Activated gamma-delta T cell treated with Interleukin-2 at 50 U/mL for 16 hours (primary cell): ENCODE data around the gene KCTD15.

Experiments used
- DNase-seq: peaks from one replicate; pipeline ENCODE4 v3.0.0-alpha.2; 2020

Gene KCTD15, protein sequence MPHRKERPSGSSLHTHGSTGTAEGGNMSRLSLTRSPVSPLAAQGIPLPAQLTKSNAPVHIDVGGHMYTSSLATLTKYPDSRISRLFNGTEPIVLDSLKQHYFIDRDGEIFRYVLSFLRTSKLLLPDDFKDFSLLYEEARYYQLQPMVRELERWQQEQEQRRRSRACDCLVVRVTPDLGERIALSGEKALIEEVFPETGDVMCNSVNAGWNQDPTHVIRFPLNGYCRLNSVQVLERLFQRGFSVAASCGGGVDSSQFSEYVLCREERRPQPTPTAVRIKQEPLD

DNA sequence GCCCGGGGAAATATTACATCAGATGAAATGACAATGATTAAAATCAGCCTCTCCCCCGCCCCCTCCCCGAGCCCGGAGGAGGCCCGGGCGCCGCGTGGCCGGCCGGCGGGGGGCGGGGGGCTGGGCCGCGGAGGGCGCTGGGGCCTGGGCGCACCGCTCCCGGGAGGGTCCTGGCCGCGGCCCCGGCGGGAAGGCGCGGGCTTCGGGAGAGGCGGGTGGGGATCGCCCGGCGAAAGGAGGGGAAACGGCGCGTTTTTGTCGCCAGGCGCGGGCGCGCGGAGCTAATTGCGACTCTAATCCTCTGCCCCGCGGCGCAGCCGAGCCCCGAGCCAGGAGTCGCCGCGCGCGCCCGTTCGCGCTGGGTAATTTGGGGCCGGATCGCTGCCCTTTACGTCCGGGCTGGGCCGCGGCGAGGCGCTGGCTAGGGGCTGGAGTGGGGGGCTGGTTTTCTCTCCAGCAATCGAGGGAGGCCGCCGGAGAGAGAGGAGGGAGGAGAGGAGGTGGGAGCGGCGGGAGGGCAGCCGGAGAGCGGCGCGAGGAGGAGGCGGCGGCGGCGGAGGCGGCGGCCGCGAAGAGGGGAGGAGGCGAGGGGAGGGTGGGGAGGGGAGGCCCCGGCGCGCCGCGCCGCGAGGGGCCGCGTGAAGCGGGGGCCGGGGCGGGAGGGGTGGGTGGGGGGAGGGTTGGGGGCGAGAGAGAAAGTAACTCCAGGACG, at the start of gene KCTD15:
Gene KCTD15, plus strand, starts transcription at position 707 of the 712 bp plus-strand sequence. CDS start 3,585 bp downstream, outside the sequence.
- no peak for DNase-seq

DNA sequence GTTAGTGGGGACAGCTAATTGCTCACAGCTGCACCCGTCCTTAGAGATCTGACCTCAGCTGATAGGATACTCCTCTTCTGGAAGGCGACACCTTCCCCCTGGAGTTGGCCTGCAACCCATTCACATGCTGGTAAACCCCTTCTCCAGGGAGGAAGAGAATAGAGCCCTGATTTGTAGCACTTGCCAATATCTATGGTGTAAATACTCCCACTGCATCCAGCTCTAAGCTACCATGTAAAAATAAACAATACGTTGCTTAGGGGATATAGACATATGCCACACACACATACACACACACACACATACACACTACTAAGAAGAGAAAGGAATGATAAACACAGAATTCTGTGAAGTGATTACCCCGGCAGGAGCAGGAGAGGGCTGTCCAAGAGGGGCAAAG, 49.4 kb upstream of the KCTD15 start:
- DNase-seq, result no peak

DNA sequence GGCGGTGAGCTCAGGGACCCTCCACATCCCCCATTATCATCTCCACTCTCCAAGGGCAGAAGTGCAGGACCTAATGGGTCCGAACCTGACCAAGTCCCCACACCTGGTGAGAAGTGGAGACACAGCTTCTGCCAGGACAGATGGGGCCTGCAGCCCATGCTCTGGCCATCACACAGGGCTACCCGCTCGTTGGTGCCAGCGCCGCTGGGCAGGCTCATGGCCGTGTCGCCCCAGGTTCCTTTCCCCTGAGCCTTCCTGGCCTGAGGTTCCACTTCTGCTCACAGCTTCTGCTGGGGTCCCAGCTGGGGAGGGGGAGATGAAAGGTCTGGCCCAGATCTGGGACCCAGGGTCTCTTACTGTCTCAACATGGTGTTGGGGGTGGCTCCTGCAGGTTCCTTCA, 48.4 kb upstream of the KCTD15 start:
- DNase-seq, result no peak

DNA sequence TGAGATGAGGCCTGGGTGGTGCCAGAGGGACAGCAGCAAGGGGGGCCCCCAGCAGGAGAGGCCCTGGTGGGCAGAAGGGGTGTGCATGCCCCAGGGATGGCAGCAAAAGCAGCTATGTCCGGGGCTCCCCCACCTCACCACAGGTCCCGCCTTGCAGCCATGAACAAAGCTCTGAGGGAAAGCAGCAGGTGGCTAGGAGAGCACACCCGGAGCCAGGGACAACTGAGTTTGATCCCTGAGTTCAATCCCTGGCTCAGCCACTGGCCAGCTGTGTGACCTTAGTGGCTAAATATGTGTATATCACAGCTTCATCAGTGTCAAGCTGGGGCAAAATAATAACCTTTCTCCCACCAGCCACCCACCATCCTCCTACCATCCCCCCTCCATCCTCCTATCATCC, 47.7 kb upstream of the KCTD15 start:
- DNase-seq, result no peak

DNA sequence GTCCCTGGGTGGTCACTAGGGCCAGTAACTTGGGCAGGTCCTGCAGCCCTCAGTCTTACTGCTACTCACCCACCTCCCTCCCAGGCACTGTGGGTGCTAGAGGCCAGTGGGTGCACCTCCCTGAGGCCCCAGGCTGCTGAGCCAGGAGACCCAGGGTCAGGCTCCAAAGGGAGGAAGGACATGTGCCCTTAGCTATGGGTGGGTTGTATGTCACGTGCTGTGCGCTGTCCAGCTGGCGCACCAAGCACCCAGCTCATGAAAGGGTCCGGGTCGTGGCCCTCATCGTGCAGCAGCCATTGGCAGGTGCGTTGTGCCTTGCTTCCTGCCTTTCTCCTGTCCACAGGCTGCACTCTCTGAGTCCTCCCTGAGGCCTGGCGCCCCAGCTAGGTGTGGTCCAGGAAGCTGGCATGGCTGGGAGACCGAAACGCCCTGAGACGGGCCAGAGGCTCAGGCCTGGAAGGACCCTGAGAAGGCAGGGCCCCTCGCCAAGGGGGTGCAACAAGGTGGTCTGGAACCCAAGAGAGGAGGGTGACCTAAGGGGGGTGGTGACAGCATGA, 47.0 kb upstream of the KCTD15 start:
- DNase-seq, result no peak

DNA sequence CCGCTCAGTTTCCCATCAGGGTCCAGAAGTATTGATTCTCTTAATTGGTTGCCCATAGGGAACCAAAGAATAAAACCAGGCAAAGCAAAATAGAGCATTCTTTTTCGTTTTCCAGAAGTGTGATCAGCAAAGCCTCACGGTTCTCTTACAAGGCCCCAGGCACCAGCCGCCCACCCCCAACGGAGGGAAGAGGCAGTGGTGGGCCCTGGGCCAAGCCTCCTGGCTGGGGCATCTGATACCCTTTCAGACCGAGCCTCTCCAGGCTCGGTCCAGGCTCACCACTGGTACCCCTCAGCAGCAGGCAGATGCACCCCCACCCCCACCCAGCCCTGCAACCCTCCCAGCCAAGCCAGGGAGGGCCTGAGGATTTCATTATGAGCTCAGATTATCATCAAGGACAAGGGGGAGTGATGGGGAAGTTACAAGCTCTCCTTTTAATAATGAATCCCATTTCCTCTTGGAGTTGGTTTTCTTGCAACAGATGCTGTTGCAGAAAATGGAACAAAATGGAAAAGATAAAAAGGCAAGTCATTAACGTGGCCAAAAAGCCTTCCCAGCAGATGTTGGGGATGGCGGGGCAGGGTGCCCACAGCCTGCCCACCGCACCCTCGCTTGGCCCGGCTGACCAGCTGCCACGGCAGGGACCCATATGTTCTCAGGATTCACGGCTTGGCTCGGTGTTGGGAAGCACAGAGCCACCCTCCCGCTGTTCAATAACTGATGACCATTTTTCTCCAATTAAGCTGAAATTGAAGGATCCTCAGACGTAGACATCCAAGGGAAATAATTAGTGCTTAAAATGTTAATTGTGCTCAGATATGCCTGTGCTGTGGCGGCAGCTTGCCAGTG, 45.9 kb upstream of the KCTD15 start:
- DNase-seq, result no peak

DNA sequence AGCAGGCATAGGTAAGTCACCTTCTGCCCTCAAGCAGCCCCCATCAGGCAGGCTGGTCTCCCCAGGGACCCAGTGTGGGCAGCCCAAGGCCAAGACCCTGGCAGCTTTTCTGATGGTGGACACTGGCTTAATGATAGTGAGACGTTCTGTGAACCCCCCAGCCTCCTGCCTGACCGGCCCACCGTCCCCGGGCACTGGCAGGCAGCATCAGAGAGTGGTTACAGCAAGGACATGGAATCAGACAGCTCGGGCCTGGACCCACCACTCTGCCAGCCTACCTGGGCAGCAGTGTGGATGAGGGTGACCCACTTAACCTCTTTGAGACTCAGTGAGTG, 45.3 kb upstream of the KCTD15 start:
- no peak for DNase-seq

DNA sequence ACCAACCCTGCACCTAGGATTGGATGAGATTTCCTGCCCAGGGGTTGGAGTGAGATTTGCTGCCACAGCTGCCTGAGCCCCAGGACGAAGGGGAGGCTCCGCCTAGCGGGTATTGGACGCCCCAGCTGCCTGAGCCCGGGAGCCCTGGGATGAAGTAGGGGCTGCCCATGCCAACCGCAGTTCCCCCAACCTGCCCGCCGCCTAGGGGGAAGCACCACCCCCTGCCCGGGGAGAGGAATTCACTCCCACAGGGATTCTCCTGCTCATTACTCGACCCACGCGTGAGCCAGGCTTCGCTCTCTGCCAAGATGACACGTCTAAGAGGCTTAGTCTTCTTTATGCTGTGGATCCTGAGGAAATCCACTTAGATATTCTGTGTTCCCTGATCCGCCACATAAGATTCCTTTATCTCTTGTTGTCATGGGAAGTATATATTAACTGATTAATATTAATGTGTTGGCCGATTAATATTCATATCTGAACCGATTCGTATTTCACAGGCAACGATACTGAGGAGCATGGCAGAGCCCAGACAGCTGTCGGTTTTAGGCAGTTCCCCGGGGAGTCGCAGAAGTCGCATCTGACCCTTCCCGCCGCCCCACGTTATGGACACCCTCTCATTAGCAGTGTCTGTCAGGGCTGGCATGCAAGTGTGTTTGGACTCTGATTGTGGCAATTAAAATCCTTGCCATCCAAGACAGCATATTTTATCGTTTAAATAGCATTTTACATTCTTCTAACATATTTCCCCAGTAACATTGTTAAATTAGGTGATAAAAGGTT, 44.5 kb upstream of the KCTD15 start:
- no peak for DNase-seq

DNA sequence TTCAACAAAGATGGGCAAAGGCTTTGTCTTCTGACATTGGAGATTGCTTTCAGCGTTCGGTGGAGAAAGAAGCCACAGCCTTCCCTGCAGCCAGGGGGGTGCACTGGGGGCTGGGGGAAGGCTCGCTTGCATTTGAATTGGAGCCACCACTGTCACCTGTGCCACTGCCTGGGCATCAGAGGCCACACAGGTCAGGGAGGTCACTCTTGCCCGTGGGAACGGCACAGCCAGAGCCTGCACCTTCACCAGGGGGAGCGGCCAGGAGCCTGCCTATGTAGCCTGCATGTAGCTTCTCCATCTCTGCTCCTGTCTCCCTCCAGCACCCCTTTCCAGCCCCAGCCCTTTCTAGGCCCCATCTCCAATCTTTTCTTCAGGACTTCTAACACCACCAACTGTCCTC, 43.7 kb upstream of the KCTD15 start:
- no peak for DNase-seq

DNA sequence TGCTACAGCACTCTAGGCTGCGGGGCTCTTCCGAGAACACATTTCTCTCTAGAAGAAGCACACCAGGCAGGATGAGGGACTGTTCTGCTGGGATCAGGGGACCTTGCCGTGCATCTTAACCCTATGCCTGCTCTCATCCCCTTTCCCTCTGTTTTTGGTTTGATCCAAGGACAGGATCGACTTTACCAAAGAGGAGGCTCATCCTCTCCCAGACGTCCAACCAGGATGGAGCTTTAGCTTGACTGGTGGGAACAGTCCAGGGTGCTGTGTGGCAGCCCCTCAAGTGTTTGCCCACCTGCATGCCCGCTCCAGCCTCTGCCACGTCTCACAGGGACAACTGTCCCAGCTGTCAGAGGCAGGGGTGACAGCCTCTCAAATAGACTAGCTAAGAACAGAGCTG, 42.3 kb upstream of the KCTD15 start:
- no peak for DNase-seq

DNA sequence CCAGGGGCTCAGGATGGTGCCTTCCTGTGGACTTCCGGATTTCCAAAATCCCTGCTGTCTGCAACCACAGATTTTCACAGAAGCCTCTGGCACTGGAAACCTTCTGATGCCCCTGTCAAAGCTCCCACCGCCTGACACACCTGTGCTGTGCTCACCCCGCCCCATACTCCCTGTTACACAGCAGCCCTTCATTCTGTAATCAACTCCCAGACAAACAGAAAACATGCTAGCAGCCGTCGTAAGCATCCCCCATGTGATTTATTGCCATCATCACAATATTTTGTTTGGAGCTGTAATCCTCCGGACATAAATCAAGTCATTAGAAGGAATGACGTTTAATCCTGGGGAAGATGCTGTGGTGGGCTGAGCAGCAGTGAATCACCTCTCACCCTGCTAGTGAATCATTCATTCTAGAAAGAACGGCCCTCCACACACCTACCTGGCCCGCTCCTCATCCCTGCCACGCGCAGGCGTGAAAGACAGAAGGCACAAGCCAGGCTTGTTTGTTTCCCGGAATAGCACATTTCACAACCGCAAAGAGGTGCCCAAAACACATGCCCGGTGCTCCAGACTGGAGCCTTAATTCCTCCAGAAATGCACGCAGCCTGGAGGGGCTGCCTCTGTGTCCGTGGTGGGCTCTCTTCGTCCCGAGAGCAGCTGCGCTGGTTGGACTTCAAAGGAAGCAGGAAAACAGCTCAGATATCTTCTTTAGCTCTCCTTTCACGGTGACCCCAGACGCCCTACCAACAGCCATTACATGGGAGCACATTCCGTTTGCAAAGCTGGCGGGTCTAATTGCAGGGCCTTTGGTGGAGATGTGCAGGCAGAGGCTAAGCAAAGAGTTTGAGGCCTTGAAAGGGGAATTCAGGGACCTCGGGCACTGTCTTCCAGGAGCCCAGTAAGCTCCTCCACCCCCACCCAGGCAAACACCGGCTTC, 41.3 kb upstream of the KCTD15 start:
- no peak for DNase-seq

DNA sequence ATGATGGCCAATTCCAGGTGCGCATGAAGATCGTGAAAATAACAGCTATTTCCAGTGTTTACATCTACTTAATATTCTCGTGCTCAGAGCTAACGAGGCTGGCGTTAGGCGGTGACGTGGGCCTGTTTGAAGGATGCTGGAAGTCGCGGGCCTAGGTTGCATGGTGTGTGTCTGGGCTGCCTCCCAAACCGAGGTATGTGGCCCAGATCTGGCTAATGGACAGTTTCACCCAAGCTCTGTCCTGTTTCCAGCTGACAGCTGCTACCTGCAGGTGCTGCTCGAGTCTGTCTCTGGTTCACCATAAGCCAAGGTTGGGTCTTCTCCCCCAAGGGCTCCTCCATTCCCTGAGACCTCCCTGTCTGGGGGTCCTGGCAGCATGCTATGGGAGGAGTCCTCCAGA, 40.5 kb upstream of the KCTD15 start:
- no peak for DNase-seq

DNA sequence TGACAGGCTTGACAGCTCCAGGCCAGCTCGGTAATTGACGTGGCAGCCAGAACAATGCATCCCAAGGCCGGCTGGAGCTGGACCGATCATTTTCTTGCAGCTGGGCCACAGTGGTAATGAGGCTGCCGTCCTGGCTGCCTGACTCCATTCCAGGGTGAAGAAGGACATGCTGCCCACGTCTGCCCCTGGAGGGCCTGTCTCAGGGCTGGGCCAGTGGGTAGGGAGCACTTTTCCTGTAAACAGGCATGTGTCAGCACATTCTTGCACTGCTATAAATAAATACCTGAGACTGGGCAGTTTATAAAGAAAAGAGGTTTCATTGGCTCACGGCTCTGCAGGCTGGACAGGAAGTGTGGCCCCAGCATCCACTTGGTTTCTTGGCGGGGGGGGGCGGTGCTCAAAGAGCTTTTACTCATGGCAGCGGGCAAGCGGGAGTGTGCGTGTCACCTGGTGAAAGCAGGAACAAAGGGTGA, 38.1 kb upstream of the KCTD15 start:
- DNase-seq, result no peak

DNA sequence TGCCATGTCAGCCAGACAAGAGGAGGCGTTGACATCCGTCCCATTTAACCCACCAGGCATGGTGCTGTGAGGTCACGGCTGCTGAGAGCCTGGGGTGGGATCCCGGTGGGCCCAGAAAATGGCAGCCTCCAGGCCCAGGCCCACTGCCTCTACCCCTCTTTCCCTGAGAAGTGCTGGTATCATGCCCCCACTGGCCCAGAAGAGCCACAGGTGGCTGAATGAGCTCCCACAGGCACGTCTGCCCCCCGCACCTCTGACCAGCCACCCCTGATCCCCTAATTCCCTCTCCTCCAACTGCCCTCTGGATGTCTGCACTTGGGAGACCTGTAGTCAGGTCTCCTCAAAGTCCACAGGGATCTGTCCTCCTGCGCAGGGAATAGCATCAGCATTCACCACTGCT, 37.3 kb upstream of the KCTD15 start:
- DNase-seq, result no peak

DNA sequence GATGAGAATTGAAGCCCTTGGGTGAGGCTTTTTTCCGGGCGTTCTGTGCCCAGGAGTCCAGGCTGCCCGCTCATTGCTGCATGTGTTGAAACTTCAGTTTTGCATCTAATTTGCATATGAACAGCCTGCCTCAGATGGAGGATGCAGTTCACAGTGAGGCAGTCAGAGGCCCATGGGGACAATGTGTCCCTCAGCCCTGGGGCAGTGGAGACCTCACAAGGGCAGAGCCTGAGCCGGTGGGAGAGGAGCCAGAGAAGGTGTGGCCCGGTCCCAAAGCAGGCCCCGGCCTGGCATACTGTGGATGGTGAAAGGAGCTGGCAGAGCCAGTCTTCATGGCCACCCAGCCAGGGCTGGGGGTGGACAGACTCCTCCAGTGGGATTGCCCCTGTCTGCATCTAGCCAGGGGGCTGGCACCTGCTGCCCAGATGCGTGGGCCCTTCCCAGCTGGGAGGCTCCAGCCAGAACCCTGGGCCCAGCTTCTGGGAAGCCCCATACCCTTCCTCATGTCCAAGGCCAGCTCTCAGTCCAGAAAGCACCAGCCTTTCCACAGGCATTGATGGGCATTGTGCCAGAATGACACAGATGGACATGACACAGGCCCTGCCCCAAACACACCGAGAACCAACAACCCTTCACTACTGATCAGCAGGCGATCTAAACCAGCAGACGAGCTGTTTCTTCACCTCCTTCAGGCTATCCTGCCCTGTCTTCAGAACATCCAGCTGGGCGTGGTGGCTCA, 32.9 kb upstream of the KCTD15 start:
- no peak for DNase-seq

DNA sequence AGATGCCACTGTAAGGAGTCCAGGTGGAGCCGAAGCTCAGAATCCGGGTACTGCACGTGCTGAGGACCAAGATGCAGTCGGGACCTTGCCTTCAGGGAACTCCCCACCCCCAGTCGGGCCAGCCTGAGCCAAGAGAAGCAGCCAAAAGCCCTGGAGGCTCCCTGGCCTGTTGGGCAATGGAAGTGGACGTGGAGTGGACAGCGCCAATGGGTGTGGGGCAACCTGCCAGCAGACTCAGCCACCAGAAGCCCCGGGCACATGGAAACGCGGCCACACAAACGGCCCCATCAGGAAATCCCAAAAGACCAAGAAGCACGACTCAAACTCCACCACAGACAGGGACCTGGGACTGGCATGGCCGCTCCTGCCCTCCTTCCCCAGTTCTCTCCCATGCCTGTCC, 30.0 kb upstream of the KCTD15 start:
- DNase-seq, result no peak

DNA sequence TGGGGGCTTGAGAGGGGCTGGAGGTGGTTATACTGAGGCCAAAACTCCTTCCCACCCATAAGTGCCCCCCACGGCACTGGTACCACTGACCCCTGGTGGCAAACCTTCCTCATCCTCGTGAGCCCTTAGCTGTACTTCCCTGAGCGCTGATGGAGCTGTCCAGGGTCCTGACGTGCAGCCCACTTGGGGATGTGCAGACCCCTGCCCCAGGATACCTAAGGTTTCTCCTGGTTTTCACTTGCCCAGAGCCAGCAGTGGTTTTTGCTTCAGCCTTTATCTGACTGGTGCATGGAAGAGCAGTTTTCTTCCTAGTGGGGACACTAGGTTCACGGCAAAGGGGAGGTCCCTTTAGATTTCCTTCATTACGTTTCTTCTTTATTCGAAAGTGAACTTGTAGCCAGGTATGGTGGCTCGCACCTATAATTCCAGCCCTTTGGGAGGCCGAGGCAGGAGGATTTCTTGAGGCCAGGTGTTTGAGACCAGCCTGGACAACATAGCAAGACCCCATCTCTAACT, 28.7 kb upstream of the KCTD15 start:
- no peak for DNase-seq

DNA sequence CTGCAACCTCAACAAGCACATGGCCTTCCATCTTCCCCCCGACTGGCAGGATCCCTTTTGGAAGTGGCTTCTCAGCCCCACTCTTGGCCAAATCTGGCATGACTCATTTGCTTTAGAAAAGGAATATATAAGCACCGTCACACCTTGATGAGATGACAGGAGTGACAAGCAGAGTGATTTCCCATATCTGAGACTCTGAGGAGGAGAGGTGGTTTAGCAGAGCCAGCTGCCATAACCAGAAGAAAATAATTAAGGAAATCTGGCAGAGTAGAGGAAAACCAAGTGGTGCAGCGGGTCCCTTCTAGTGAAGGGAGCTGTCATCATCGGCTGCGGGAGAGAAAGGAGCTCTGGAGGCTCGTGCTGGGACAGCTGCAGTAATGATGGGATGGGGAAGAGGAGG, 27.5 kb upstream of the KCTD15 start:
- DNase-seq, result no peak

DNA sequence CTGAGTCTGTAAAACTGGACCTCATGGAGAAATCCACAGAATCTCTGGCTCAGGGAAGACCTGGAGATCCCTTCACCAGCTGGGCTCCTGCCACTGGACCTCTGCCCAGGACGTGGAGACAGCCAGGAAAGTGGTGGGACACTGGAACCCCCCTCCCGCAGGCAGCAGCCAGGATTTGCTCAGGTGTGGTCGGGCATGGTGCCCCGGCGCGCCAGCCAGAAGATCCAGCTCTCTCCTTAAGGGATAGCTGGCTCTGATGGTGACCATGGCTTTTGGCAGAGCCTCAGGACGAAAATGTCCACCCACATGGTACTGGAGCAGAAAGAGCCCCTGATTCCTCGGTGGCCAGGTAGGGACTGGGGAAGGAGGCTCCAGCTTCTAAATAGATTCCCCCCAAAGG, 26.6 kb upstream of the KCTD15 start:
- no peak for DNase-seq

DNA sequence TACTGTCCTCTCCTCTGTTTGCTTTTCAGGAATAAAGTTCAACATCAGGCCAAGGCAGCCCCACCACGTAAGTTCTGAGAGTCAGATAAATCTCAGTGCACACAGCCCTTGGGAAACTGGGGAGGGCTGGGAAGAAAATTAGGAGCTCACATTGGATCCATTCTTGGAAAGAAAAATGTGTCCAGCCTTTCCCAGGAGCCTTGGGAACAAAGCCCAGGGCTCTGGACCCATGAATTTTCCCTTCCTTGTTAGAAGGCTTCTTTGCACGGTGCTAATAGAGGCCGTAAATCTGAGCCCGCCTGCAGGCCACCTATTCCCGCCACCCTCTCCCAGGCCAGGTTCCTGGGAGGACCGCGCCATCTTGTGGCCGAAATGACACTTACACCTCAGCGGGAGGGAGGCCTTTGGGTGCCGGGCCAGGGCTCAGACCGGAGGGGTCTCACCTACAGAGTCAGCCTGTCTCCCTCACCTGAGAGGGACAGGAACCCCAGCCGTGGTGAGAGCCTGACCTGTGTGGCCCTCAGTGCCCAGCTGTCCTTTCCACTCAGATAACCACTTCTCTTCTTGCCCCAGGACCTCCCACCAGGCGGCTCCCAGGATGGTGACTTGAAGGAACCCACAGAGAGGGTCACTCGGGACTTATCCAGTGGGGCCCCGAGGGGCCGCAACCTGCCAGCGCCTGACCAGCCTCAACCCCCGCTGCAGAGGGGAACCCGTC, 25.1 kb upstream of the KCTD15 start:
- peak; percentile 38 for DNase-seq
